H1 (cell line): Measurements from ENCODE around the gene ECI2. TPM values are rescaled to one million over a fixed set of nuclear protein-coding genes. Genes with fewer than 3 reads are reported as not detected.

ENCODE experiments used
- CTCF ChIA-PET: fragments of 300-600 bp; sonication (Branson Sonifier 250); formaldehyde crosslinking; loops from one replicate; lab custom pipeline; 2021; ENCODE audit not compliant: partially characterized antibody; lab: Charles Lee
- POLR2A ChIA-PET: fragments of 300-600 bp; sonication (Branson Sonifier 250); formaldehyde crosslinking; loops from one replicate; lab custom pipeline; 2021; ENCODE audit warnings: inconsistent platforms; ENCODE audit not compliant: partially characterized antibody; lab: Charles Lee
- DNase-seq, 2 experiments: peaks; one replicate each; pipeline versions ENCODE4 v3.0.0 to v3.0.0-alpha.2; 2010 to 2022; ENCODE audit warnings: low spot score in 2 of 2, low read depth in 1 of 2, mixed read lengths in 1 of 2
- FAIRE-seq: peaks from 2 replicates; lab custom pipeline; 2011; peaks lifted over from hg19 to GRCh38; lab: Jason Lieb, UNC
- H2AFZ ChIP-seq: 2 replicates; pipeline ENCODE4 v1.8.1; 2012; ENCODE audit warnings: low read length, inconsistent platforms
- H2AK5ac ChIP-seq: 2 replicates; pipeline ENCODE4 v1.6.1; 2013; ENCODE audit warnings: low read depth, low read length
- H2BK120ac ChIP-seq: replicated peaks from 2 replicates; pipeline ENCODE3; 2013; ENCODE audit warnings: low read depth, low read length, inconsistent platforms
- H2BK12ac ChIP-seq: 2 replicates; pipeline ENCODE4 v1.6.1; 2013; ENCODE audit warnings: low read depth, low read length
- H2BK15ac ChIP-seq: 2 replicates; pipeline ENCODE4 v1.6.1; 2013; ENCODE audit warnings: low read length
- H2BK20ac ChIP-seq: 2 replicates; pipeline ENCODE4 v1.6.1; 2013; ENCODE audit warnings: low read length
- H2BK5ac ChIP-seq: 2 replicates; pipeline ENCODE4 v1.6.1; 2013; ENCODE audit warnings: low read depth, low read length
- H3K14ac ChIP-seq: 2 replicates; pipeline ENCODE4 v1.6.1; 2013; ENCODE audit warnings: inconsistent platforms; ENCODE audit not compliant: insufficient read length
- H3K18ac ChIP-seq: 2 replicates; pipeline ENCODE4 v1.6.1; 2013; ENCODE audit warnings: low read length; ENCODE audit errors: extremely low read depth
- H3K23ac ChIP-seq: 2 replicates; pipeline ENCODE4 v1.6.1; 2013; ENCODE audit warnings: inconsistent platforms; ENCODE audit not compliant: insufficient read length
- H3K23me2 ChIP-seq: 2 replicates; pipeline ENCODE4 v1.6.1; 2013; ENCODE audit warnings: low read depth, low read length
- H3K27ac ChIP-seq: 2 replicates; pipeline ENCODE4 v1.6.1; 2011; ENCODE audit warnings: low read depth, low read length, inconsistent platforms
- H3K27me3 ChIP-seq, 4 experiments: replicated peaks in 1 of 4; 1 replicate in 1 of 4; 2 replicates in 3 of 4; pipeline versions ENCODE4 v1.6.1 to v1.8.1; 2011 to 2013; ENCODE audit warnings: low read length in 3 of 4, mild to moderate bottlenecking in 3 of 4, inconsistent platforms in 2 of 4, mixed read lengths in 2 of 4, moderate library complexity in 1 of 4; ENCODE audit not compliant: control insufficient read depth in 3 of 4, insufficient read depth in 3 of 4; ENCODE audit errors: extremely low read depth in 1 of 4
- H3K36me3 ChIP-seq, 4 experiments: 2 replicates each; pipeline versions ENCODE4 v1.6.1 to v1.8.1; 2011 to 2013; ENCODE audit warnings: mild to moderate bottlenecking in 4 of 4, low read length in 3 of 4, moderate library complexity in 2 of 4, control low read depth in 1 of 4, inconsistent platforms in 1 of 4; ENCODE audit not compliant: insufficient read depth in 4 of 4, control insufficient read depth in 2 of 4
- H3K4ac ChIP-seq: replicated peaks from 2 replicates; pipeline ENCODE3; 2013; ENCODE audit warnings: low read length, low read depth, mixed read lengths, inconsistent platforms; ENCODE audit not compliant: insufficient read length
- H3K4me1 ChIP-seq, 4 experiments: replicated peaks in 1 of 4; 1 replicate in 1 of 4; 2 replicates in 3 of 4; pipeline versions ENCODE4 v1.6.1 to v1.8.1; 2011 to 2013; ENCODE audit warnings: low read length in 3 of 4, inconsistent platforms in 2 of 4, mixed read lengths in 1 of 4; ENCODE audit not compliant: insufficient read depth in 4 of 4, control insufficient read depth in 3 of 4
- H3K4me2 ChIP-seq, 2 experiments: 2 replicates each; pipeline versions ENCODE4 v1.6.1 to v1.8.1; 2011 to 2013; ENCODE audit warnings: low read depth in 2 of 2, low read length in 2 of 2, control low read depth in 1 of 2, inconsistent platforms in 1 of 2, mild to moderate bottlenecking in 1 of 2; ENCODE audit not compliant: insufficient read depth in 1 of 2
- H3K4me3 ChIP-seq, 4 experiments: fragments of 200-600, 300-600 bp in 1 of 4; sonication (generic), shearing (Covaris generic), sonication (Bioruptor Twin) in 1 of 4; 2 replicates each; pipeline versions ENCODE4 v1.5.1 to v1.8.1; 2011 to 2016; ENCODE audit warnings: low read length in 4 of 4, low read depth in 3 of 4, control low read depth in 2 of 4, inconsistent platforms in 2 of 4, mild to moderate bottlenecking in 2 of 4, mixed read lengths in 1 of 4, moderate library complexity in 1 of 4; ENCODE audit not compliant: insufficient read depth in 2 of 4; ENCODE audit errors: extremely low read depth in 1 of 4
- H3K56ac ChIP-seq: replicated peaks from 2 replicates; pipeline ENCODE3; 2013; ENCODE audit warnings: low read depth, mild to moderate bottlenecking, mixed read lengths, low read length, inconsistent platforms; ENCODE audit not compliant: insufficient read length
- H3K79me1 ChIP-seq: 2 replicates; pipeline ENCODE4 v1.6.1; 2013; ENCODE audit warnings: low read depth, low read length, control low read depth
- H3K79me2 ChIP-seq, 2 experiments: 2 replicates each; pipeline versions ENCODE4 v1.6.1 to v1.8.1; 2012 to 2013; ENCODE audit warnings: low read length in 2 of 2, mild to moderate bottlenecking in 2 of 2, inconsistent platforms in 1 of 2; ENCODE audit not compliant: insufficient read depth in 2 of 2, control insufficient read depth in 1 of 2
- H3K9ac ChIP-seq, 4 experiments: replicated peaks in 1 of 4; 1 replicate in 1 of 4; 2 replicates in 3 of 4; pipeline versions ENCODE4 v1.6.1 to v1.8.1; 2011 to 2013; ENCODE audit warnings: low read depth in 3 of 4, low read length in 3 of 4, control low read depth in 2 of 4, mild to moderate bottlenecking in 2 of 4, moderate library complexity in 2 of 4, inconsistent platforms in 1 of 4; ENCODE audit errors: extremely low read depth in 1 of 4
- H3K9me3 ChIP-seq, 2 experiments: 2 replicates each; pipeline versions ENCODE4 v1.6.1 to v1.8.1; 2012 to 2013; ENCODE audit warnings: mild to moderate bottlenecking in 2 of 2, moderate library complexity in 2 of 2, control low read depth in 1 of 2, inconsistent platforms in 1 of 2, low read depth in 1 of 2, low read length in 1 of 2, mixed read lengths in 1 of 2; ENCODE audit not compliant: insufficient read depth in 2 of 2
- H4K20me1 ChIP-seq, 2 experiments: replicated peaks in 1 of 2; 2 replicates each; pipeline versions ENCODE3 to v1.8.1; 2011 to 2013; ENCODE audit warnings: inconsistent platforms in 2 of 2, low read length in 2 of 2, mild to moderate bottlenecking in 1 of 2; ENCODE audit not compliant: insufficient read depth in 2 of 2, control insufficient read depth in 1 of 2
- H4K5ac ChIP-seq: 2 replicates; pipeline ENCODE4 v1.6.1; 2013; ENCODE audit warnings: low read length, low read depth, mixed read lengths, inconsistent platforms; ENCODE audit not compliant: insufficient read length
- H4K8ac ChIP-seq: 2 replicates; pipeline ENCODE4 v1.8.0; 2013; ENCODE audit warnings: mild to moderate bottlenecking, moderate library complexity, low read length, inconsistent platforms; ENCODE audit not compliant: insufficient read depth; ENCODE audit errors: extremely low read depth
- H4K91ac ChIP-seq: replicated peaks from 2 replicates; pipeline ENCODE3; 2013; ENCODE audit warnings: low read length, mixed read lengths, inconsistent platforms; ENCODE audit not compliant: insufficient read length
- MAFK ChIP-seq: IDR thresholded peaks from 2 replicates; pipeline ENCODE4 v1.6.1; 2012; ENCODE audit warnings: low read depth, mild to moderate bottlenecking, improper control_type of control experiment, low read length
- PHF8 ChIP-seq: fragments of 200-600 bp; sonication (generic); conservative IDR thresholded peaks from 2 replicates; pipeline ENCODE4 v1.7.1; 2012; ENCODE audit warnings: low read depth, mild to moderate bottlenecking, inconsistent platforms, low read length, moderate library complexity
- RAD21 ChIP-seq, 2 experiments: IDR thresholded peaks in 1 of 2; conservative IDR thresholded peaks in 1 of 2; 2 replicates each; pipeline ENCODE4 v1.6.1; 2011; ENCODE audit warnings: low read depth in 2 of 2, low read length in 2 of 2, improper control_type of control experiment in 1 of 2, inconsistent platforms in 1 of 2, mild to moderate bottlenecking in 1 of 2, moderate library complexity in 1 of 2
- whole genome bisulfite sequencing, 2 experiments: shearing (Covaris generic) in 1 of 2; methylation state at CpG; one replicate each; pipeline versions ENCODE4 v1.1.6 to v1.1.7; 2013 to 2015; ENCODE audit warnings: low lambda C conversion rate in 2 of 2, mixed read lengths in 2 of 2, inconsistent platforms in 1 of 2, low coverage in 1 of 2, missing lambda C conversion rate in 1 of 2; ENCODE audit not compliant: insufficient replicate concordance in 2 of 2, insufficient coverage in 1 of 2, insufficient read length in 1 of 2; ENCODE audit errors: extremely low coverage in 1 of 2, missing lambda C conversion rate in 1 of 2; 5-methylcytosine and 5-hydroxymethylcytosine counted together
- polyA plus RNA-seq, 7 experiments: library from polyadenylated mRNA; depleted of rRNA in 3 of 7; stranded (reverse) in 5 of 7; unstranded in 2 of 7; fragments of >200 nt in 5 of 7; fragments of 200-250 nt in 2 of 7; gene quantifications; 1 replicate in 5 of 7; 2 replicates in 1 of 7; 4 replicates in 1 of 7; pipeline versions ENCODE4 v1.2.1 to v1.2.3, GENCODE V29; 2011 to 2013; ENCODE audit warnings: missing spikeins in 2 of 7, mixed read lengths in 2 of 7
- total RNA-seq: library from RNA; stranded (reverse); fragmentation: NEBNext Ultra II Directional; extraction: Animal tissue kit (Norgen Biotek cat#: 25700); gene quantifications from 2 replicates; pipeline ENCODE4 v1.2.1, GENCODE V29; 2021
- TF ChIP-seq, protein P1 (sequence below): IDR thresholded peaks from 2 replicates; pipeline ENCODE4 v1.6.1; 2011; ENCODE audit warnings: low read length, improper control_type of control experiment

Gene ECI2
- total and polyA plus RNA-seq, 2 of the 8 experiments (the other 6 are each of a cell fraction or from before 2014, with no cell fraction given): 40.4 to 70.8 TPM

DNA sequence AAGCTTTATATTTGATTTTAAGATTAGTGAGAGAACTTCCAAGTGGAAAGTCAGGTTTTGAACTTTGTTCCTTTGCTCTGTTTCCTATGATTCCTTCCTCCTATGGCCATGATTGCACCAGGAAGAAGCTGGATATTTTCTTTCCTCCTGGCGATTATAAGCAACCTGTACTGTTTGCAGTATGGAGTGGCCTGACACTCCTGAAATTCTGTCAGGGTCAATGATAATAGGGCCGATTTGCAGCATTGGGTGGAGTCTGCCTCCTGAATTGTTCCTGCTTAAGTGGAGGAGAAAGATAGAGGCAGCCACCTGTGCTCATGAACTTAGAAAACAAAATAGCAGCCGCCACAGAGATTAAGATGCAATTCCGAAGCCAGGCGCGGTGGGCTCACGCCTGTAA lies 46.7 kb downstream of the ECI2 start:
- Histone ChIP-seq H4K8ac (no peak overlapping the region), H4K91ac (no peak overlapping the region), H2BK5ac (no peak overlapping the region), H2BK120ac (no peak overlapping the region), H3K23me2 (no peaks in the 10 kb centered on the region), H3K4me1 (peaks cover 0 to 4% (median 0%) of the 10 kb centered on the region in 4 experiments; a peak in 1 of 7 replicates), H4K20me1 (no peaks in the 10 kb centered on the region), H2AK5ac (no peak overlapping the region), H3K14ac (no peak overlapping the region), H3K27me3 (no peaks in the 10 kb centered on the region), H3K4me3 (no peak overlapping the region), H3K27ac (no peak overlapping the region), H3K9me3 (no peaks in the 10 kb centered on the region), H3K4ac (no peak overlapping the region), H2BK20ac (no peak overlapping the region), H3K36me3 (no peaks in the 10 kb centered on the region), H2BK15ac (no peak overlapping the region), H4K5ac (no peak overlapping the region), H3K9ac (no peak overlapping the region), H3K18ac (no peak overlapping the region), H2AFZ (no peak overlapping the region), H3K23ac (no peak overlapping the region), H3K4me2 (no peak overlapping the region), H3K56ac (no peak overlapping the region), H3K79me2 (no peaks in the 10 kb centered on the region), H2BK12ac (no peak overlapping the region), H3K79me1 (no peaks in the 10 kb centered on the region)
- ChIA-PET CTCF (interaction anchor here (1.6 to 4.3 kb wide), 2 partner anchors 11 to 21 kb away, joined by 4 to 9 read pairs; no protein-coding TSS in a partner anchor), POLR2A (no interaction called here)
- DNase-seq (no peak), FAIRE-seq (no peak)
- WGBS, 2 experiments: 91% methylated on average over 7 of the region's 7 CpGs; no CpG with 5 or more reads in 1 of the 2 experiments
- TF ChIP-seq MAFK (no peak), PHF8 (no peak), RAD21 (IDR thresholded peaks at IDR 0.05 in 1 of 2, conservative IDR thresholded peaks at IDR 0.05 in 1 of 2; ENCODE audit: low read depth in 2 of 2, low read length in 2 of 2) (no peak)
- TF ChIP-seq, protein P1, sequence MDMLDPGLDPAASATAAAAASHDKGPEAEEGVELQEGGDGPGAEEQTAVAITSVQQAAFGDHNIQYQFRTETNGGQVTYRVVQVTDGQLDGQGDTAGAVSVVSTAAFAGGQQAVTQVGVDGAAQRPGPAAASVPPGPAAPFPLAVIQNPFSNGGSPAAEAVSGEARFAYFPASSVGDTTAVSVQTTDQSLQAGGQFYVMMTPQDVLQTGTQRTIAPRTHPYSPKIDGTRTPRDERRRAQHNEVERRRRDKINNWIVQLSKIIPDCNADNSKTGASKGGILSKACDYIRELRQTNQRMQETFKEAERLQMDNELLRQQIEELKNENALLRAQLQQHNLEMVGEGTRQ: no peak
